Measurements from ENCODE around the gene PTX4. TPM values are rescaled to one million over a fixed set of nuclear protein-coding genes. Genes with fewer than 3 reads are reported as not detected.

PTX4 gene
- polyA plus RNA-seq, 1 of the 3 experiments (the other 2 are of a cell fraction) = not detected

- TF ChIP-seq IRF3 (IDR thresholded peaks at IDR 0.05; ENCODE audit: low read depth, low read length) (no peak), TEAD4 (IDR thresholded peaks at IDR 0.05; ENCODE audit: borderline replicate concordance, insufficient read depth) (no peak), EZH2phosphoT487 (IDR thresholded peaks at IDR 0.05; ENCODE audit: borderline replicate concordance, low read depth) (no peak), NRF1 (IDR thresholded peaks at IDR 0.05; ENCODE audit: low read depth, low read length) (no peak), MXI1 (IDR thresholded peaks at IDR 0.05; ENCODE audit: low read depth, low read length) (no peak), YY1 (IDR thresholded peaks at IDR 0.05; ENCODE audit: low read depth) (no peak), GATA2 (CRISPR knock-in tag; IDR thresholded peaks at IDR 0.05) (no peak), MAX (IDR thresholded peaks at IDR 0.05; ENCODE audit: low read depth) (no peak)
Observed at GRCh38 chr16:1528921-1529537, 40.3 kb upstream of the PTX4 start (continued).

- H3K4me3 ChIP-seq (ENCODE audit: low read depth in 2 of 2, low read length in 1 of 2) = no peak overlapping the region
- 92% methylated on average over 24 of the region's 42 CpGs for WGBS (ENCODE audit: low lambda C conversion rate)
- no peak overlapping the region for H2AFZ ChIP-seq (ENCODE audit: low read depth)
- H3F3A ChIP-seq (replicated peaks; ENCODE audit: insufficient read depth) = no peaks in the 10 kb centered on the region
- H3K27me3 ChIP-seq (ENCODE audit: insufficient read depth) = no peaks in the 10 kb centered on the region
- H3K9ac ChIP-seq = no peak overlapping the region
- DNase-seq = no peak
- H3K9me3 ChIP-seq = no peaks in the 10 kb centered on the region
- H3K36me3 ChIP-seq (replicated peaks in 1 of 2; ENCODE audit: control insufficient read depth in 1 of 2, insufficient read depth in 2 of 2, low read length in 1 of 2) = no peaks in the 10 kb centered on the region
- H3K4me2 ChIP-seq = no peak overlapping the region
- TF ChIP-seq FOSL2 (IDR thresholded peaks at IDR 0.05; ENCODE audit: borderline replicate concordance, low read depth) = no peak
- no peak for TF ChIP-seq ZBTB33 (IDR thresholded peaks at IDR 0.05; ENCODE audit: borderline replicate concordance, low read depth)
- TF ChIP-seq RFX5 (IDR thresholded peaks at IDR 0.05; ENCODE audit: low read length) = no peak
- TF ChIP-seq REST (IDR thresholded peaks at IDR 0.05; ENCODE audit: low read depth, low read length) = no peak
- no peak for TF ChIP-seq TEAD4 (IDR thresholded peaks at IDR 0.05; ENCODE audit: borderline replicate concordance, insufficient read depth)
- TF ChIP-seq GATA2 (CRISPR knock-in tag; IDR thresholded peaks at IDR 0.05) = no peak
- TF ChIP-seq NRF1 (IDR thresholded peaks at IDR 0.05; ENCODE audit: low read depth, low read length) = no peak
- TF ChIP-seq EZH2phosphoT487 (IDR thresholded peaks at IDR 0.05; ENCODE audit: borderline replicate concordance, low read depth) = no peak
- TF ChIP-seq USF1 (IDR thresholded peaks at IDR 0.05; ENCODE audit: borderline replicate concordance, low read depth) = no peak
- no peaks in the 10 kb centered on the region for H4K20me1 ChIP-seq (ENCODE audit: insufficient read depth)
- H3K4me1 ChIP-seq (ENCODE audit: control insufficient read depth in 1 of 2, insufficient read depth in 2 of 2, low read depth in 1 of 2, low read length in 1 of 2) = peaks cover 5 to 40% of the 10 kb centered on the region in 2 experiments; a peak in 2 of 4 replicates
- ChIA-PET POLR2A (no interaction called here), CTCF (interaction anchor here (1.6 kb wide), 1 partner anchor 99 kb away, joined by 3 read pairs; no protein-coding TSS in a partner anchor)
- no peaks in the 10 kb centered on the region for H3K9me2 ChIP-seq
- H3K27ac ChIP-seq (ENCODE audit: low read depth in 2 of 2, low read length in 1 of 2) = no peak overlapping the region
- no peaks in the 10 kb centered on the region for H3K79me2 ChIP-seq (ENCODE audit: insufficient read depth)
Observed at GRCh38 chr16:1527836-1528811, 39.4 kb upstream of the PTX4 start.
